Keratinocyte (primary cell): ENCODE results near the gene ZFP91. TPM values are rescaled to one million over a fixed set of nuclear protein-coding genes. Genes with fewer than 3 reads are reported as not detected.

Experiments used
- DNase-seq: peaks from one replicate; pipeline ENCODE4 v3.0.0-alpha.2; 2011; ENCODE audit warnings: low read depth, missing footprints, low spot score
- FAIRE-seq: peaks from 2 replicates; lab custom pipeline; 2011; peaks lifted over from hg19 to GRCh38; lab: Jason Lieb, UNC
- H2AFZ ChIP-seq: 2 replicates; pipeline ENCODE4 v1.6.0; 2012; ENCODE audit warnings: low read length, control low read depth, inconsistent platforms; ENCODE audit not compliant: control insufficient read depth
- H3K27ac ChIP-seq: 2 replicates; pipeline ENCODE4 v1.5.1; 2011; ENCODE audit warnings: low read length; ENCODE audit not compliant: control insufficient read depth, insufficient read depth
- H3K27me3 ChIP-seq: 3 replicates; pipeline ENCODE4 v1.6.0; 2011; ENCODE audit warnings: low read length; ENCODE audit not compliant: control insufficient read depth, insufficient read depth; ENCODE audit errors: extremely low read depth
- H3K36me3 ChIP-seq, 2 experiments: 2 replicates in 1 of 2; 3 replicates in 1 of 2; pipeline ENCODE4 v1.5.1; 2011; ENCODE audit warnings: low read length in 2 of 2, mild to moderate bottlenecking in 1 of 2; ENCODE audit not compliant: control insufficient read depth in 2 of 2, insufficient read depth in 2 of 2; ENCODE audit errors: extremely low read depth in 1 of 2
- H3K4me1 ChIP-seq: 3 replicates; pipeline ENCODE4 v1.5.1; 2011; ENCODE audit warnings: low read length; ENCODE audit not compliant: control insufficient read depth, insufficient read depth; ENCODE audit errors: extremely low read depth
- H3K4me2 ChIP-seq: 3 replicates; pipeline ENCODE4 v1.6.0; 2011; ENCODE audit warnings: low read depth, low read length; ENCODE audit not compliant: control insufficient read depth, insufficient read depth; ENCODE audit errors: extremely low read depth
- H3K4me3 ChIP-seq, 3 experiments: fragments of 200-600 bp in 1 of 3; sonication (generic) in 1 of 3; 2 replicates in 2 of 3; 3 replicates in 1 of 3; pipeline ENCODE4 v1.5.1; 2011 to 2016; ENCODE audit warnings: low read length in 3 of 3, mild to moderate bottlenecking in 3 of 3, control low read depth in 2 of 3, inconsistent platforms in 1 of 3, low read depth in 1 of 3, mixed read lengths in 1 of 3, mixed run types in 1 of 3, moderate library complexity in 1 of 3; ENCODE audit not compliant: control insufficient read depth in 2 of 3, insufficient read depth in 2 of 3; ENCODE audit errors: extremely low read depth in 1 of 3
- H3K79me2 ChIP-seq: 2 replicates; pipeline ENCODE4 v1.6.0; 2012; ENCODE audit warnings: low read length; ENCODE audit not compliant: control insufficient read depth, insufficient read depth
- H3K9ac ChIP-seq: 3 replicates; pipeline ENCODE4 v1.6.0; 2011; ENCODE audit warnings: low read length; ENCODE audit not compliant: control insufficient read depth, insufficient read depth; ENCODE audit errors: extremely low read depth
- H3K9me1 ChIP-seq: 3 replicates; pipeline ENCODE4 v1.6.0; 2011; ENCODE audit warnings: low read length; ENCODE audit not compliant: control insufficient read depth, insufficient read depth; ENCODE audit errors: extremely low read depth
- H3K9me3 ChIP-seq: 2 replicates; pipeline ENCODE4 v1.5.1; 2012; ENCODE audit warnings: low read depth, low read length; ENCODE audit not compliant: control insufficient read depth
- H4K20me1 ChIP-seq: 3 replicates; pipeline ENCODE4 v1.6.0; 2011; ENCODE audit warnings: low read length; ENCODE audit not compliant: control insufficient read depth, insufficient read depth; ENCODE audit errors: extremely low read depth
- EZH2 ChIP-seq: IDR thresholded peaks from one replicate; pipeline ENCODE4 v1.6.1; 2012; ENCODE audit warnings: inconsistent platforms, mild to moderate bottlenecking, low read length, moderate library complexity
- dilution Hi-C: fragments of 300-500 bp; cut with MboI; formaldehyde crosslinking; loops from one replicate; pipeline ENCODE4 v1.7.0; 2020; ENCODE audit warnings: low sequenced_read_pairs; ENCODE audit not compliant: extremely low pct_ligation_motif_present
- polyA plus RNA-seq, 5 experiments: library from polyadenylated mRNA; depleted of rRNA in 3 of 5; stranded (reverse) in 3 of 5; stranded (forward) in 1 of 5; unstranded in 1 of 5; fragments of >200 nt; gene quantifications; 1 replicate in 1 of 5; 2 replicates in 3 of 5; 3 replicates in 1 of 5; pipeline versions ENCODE4 v1.2.1 to v1.2.3, GENCODE V29; 2011 to 2012; ENCODE audit warnings: missing spikeins in 2 of 5, low read depth in 1 of 5, low replicate concordance in 1 of 5
- TF ChIP-seq, protein P1 (sequence below), 3 experiments: IDR thresholded peaks in 1 of 3; conservative IDR thresholded peaks in 1 of 3; optimal IDR thresholded peaks in 1 of 3; 2 replicates in 2 of 3; 3 replicates in 1 of 3; pipeline versions ENCODE3 to v1.5.1; 2011; ENCODE audit warnings: low read length in 3 of 3, mild to moderate bottlenecking in 3 of 3, moderate library complexity in 2 of 3, control low read depth in 1 of 3, inconsistent platforms in 1 of 3; ENCODE audit not compliant: insufficient read depth in 2 of 3; ENCODE audit errors: extremely low read depth in 1 of 3

ZFP91 gene
- polyA plus RNA-seq, 1 donor (not counting 4 experiments of a cell fraction or from before 2014, with no cell fraction given), result 45.6 TPM

- Histone ChIP-seq H3K4me2 (no peak overlapping the region), H3K27me3 (no peaks in the 10 kb centered on the region), H3K9me1 (no peaks in the 10 kb centered on the region), H4K20me1 (no peaks in the 10 kb centered on the region), H3K4me1 (no peaks in the 10 kb centered on the region), H2AFZ (no peak overlapping the region), H3K27ac (no peak overlapping the region), H3K79me2 (no peaks in the 10 kb centered on the region), H3K4me3 (no peak overlapping the region), H3K9ac (no peak overlapping the region), H3K9me3 (no peaks in the 10 kb centered on the region), H3K36me3 (no peaks in the 10 kb centered on the region)
- FAIRE-seq, result no peak
- DNase-seq, result no peak
- dilution Hi-C loops, result no loop called here
- no peak for TF ChIP-seq EZH2
- TF ChIP-seq, protein P1, sequence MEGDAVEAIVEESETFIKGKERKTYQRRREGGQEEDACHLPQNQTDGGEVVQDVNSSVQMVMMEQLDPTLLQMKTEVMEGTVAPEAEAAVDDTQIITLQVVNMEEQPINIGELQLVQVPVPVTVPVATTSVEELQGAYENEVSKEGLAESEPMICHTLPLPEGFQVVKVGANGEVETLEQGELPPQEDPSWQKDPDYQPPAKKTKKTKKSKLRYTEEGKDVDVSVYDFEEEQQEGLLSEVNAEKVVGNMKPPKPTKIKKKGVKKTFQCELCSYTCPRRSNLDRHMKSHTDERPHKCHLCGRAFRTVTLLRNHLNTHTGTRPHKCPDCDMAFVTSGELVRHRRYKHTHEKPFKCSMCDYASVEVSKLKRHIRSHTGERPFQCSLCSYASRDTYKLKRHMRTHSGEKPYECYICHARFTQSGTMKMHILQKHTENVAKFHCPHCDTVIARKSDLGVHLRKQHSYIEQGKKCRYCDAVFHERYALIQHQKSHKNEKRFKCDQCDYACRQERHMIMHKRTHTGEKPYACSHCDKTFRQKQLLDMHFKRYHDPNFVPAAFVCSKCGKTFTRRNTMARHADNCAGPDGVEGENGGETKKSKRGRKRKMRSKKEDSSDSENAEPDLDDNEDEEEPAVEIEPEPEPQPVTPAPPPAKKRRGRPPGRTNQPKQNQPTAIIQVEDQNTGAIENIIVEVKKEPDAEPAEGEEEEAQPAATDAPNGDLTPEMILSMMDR (optimal IDR thresholded peaks at IDR 0.05 in 1 of 3, IDR thresholded peaks at IDR 0.05 in 1 of 3, conservative IDR thresholded peaks at IDR 0.05 in 1 of 3; ENCODE audit: extremely low read depth in 1 of 3, insufficient read depth in 2 of 3, low read length in 3 of 3), result no peak
Measured at GRCh38 chr11:58641803-58642581, 63.1 kb downstream of the ZFP91 start.

- H3K9me1 ChIP-seq, result no peaks in the 10 kb centered on the region
- no peak overlapping the region for H3K4me2 ChIP-seq
- no peak overlapping the region for H2AFZ ChIP-seq
- dilution Hi-C loops, result no loop called here
- FAIRE-seq, result no peak
- H3K36me3 ChIP-seq, result no peaks in the 10 kb centered on the region
- no peaks in the 10 kb centered on the region for H3K9me3 ChIP-seq
- no peaks in the 10 kb centered on the region for H4K20me1 ChIP-seq
- no peak overlapping the region for H3K27ac ChIP-seq
- H3K79me2 ChIP-seq, result no peaks in the 10 kb centered on the region
- H3K27me3 ChIP-seq, result no peaks in the 10 kb centered on the region
- H3K9ac ChIP-seq, result no peak overlapping the region
- no peaks in the 10 kb centered on the region for H3K4me1 ChIP-seq
- TF ChIP-seq, protein P1 (optimal IDR thresholded peaks at IDR 0.05 in 1 of 3, IDR thresholded peaks at IDR 0.05 in 1 of 3, conservative IDR thresholded peaks at IDR 0.05 in 1 of 3; ENCODE audit: extremely low read depth in 1 of 3, insufficient read depth in 2 of 3, low read length in 3 of 3), result no peak
- DNase-seq, result no peak
- H3K4me3 ChIP-seq, result no peak overlapping the region
Measured at GRCh38 chr11:58645854-58646253, 67.0 kb downstream of the ZFP91 start.
